ENCODE data around the gene FIGN. TPM values are rescaled to one million over a fixed set of nuclear protein-coding genes. Genes with fewer than 3 reads are reported as not detected.

The FIGN gene
- total and polyA plus RNA-seq, 2 donors (not counting 3 experiments of a cell fraction or from before 2014, with no cell fraction given): 1.8 to 8.1 TPM

DNA sequence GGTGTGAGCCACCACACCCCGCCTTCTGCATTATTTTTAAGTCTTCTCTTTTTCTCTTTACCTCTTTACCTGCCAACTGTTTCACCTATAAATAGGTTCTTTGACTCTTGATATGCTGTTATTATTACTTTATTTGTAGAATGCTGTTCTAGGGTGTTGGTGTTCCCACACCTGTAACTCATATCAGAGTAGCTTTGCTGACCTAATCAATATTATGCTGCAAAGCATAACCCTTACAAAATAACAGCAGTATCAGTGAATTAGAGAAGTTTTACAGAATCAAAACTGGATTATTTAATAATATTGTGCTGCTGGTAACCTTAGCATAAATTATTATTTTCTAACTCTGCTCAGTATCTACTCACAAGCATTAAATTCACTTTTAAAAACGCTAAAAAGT is 161.5 kb downstream of the FIGN start:
- CTCF ChIA-PET: no interaction called here

More for the DNA sequence above, 161.5 kb downstream of the FIGN start:
- POLR2A ChIA-PET: no interaction called here
- no TSS peak for BruUV-seq (replicated peaks)
- Histone ChIP-seq H3K4me3 (replicated peaks in 1 of 3; ENCODE audit: insufficient read depth in 1 of 3, low read depth in 1 of 3, low read length in 3 of 3) (no peak overlapping the region), H3K27ac (ENCODE audit: insufficient read depth, low read depth, low read length) (no peak overlapping the region), H3K79me2 (ENCODE audit: control insufficient read depth, insufficient read depth, low read length) (no peaks in the 10 kb centered on the region), H2AFZ (ENCODE audit: low read depth, low read length) (no peak overlapping the region), H3K4me2 (ENCODE audit: insufficient read depth, low read length) (no peak overlapping the region), H3K9ac (replicated peaks; ENCODE audit: extremely low read depth, insufficient read depth, low read length) (no peak overlapping the region), H3K27me3 (ENCODE audit: control insufficient read depth in 2 of 2, insufficient read depth in 2 of 2, low read length in 2 of 2) (no peaks in the 10 kb centered on the region), H3K9me3 (replicated peaks; ENCODE audit: control insufficient read depth, insufficient read depth, low read length) (no peaks in the 10 kb centered on the region), H3K4me1 (ENCODE audit: control insufficient read depth, extremely low read depth, insufficient read depth, low read length) (no peaks in the 10 kb centered on the region), H3K9me1 (replicated peaks; ENCODE audit: control insufficient read depth, extremely low read depth, insufficient read depth, low read length) (no peaks in the 10 kb centered on the region), H4K20me1 (replicated peaks; ENCODE audit: control insufficient read depth, extremely low read depth, insufficient read depth, low read length) (no peaks in the 10 kb centered on the region), H3K36me3 (ENCODE audit: control insufficient read depth in 2 of 2, extremely low read depth in 1 of 2, insufficient read depth in 2 of 2, low read length in 2 of 2) (no peaks in the 10 kb centered on the region)
- intact Hi-C loops (cut with micrococcal nuclease) (no loop called here), dilution Hi-C loops (cut with MboI; ENCODE audit: extremely low pct_ligation_motif_present, low sequenced_read_pairs) (no loop called here)
- DNase-seq (ENCODE audit: low read depth, low spot score) (no peak), FAIRE-seq (no peak)
- TF ChIP-seq EZH2 (IDR thresholded peaks at IDR 0.05; ENCODE audit: borderline replicate concordance, low read depth, low read length, severe bottlenecking) (no peak), GATA2 (IDR thresholded peaks at IDR 0.05; ENCODE audit: insufficient read depth, insufficient read length, low read depth, low read length) (no peak), JUN (IDR thresholded peaks at IDR 0.05; ENCODE audit: borderline replicate concordance, insufficient read depth, insufficient read length, low read depth) (no peak), FOS (IDR thresholded peaks at IDR 0.05; ENCODE audit: borderline replicate concordance, insufficient read depth, low read length) (no peak), MYC (IDR thresholded peaks at IDR 0.05; ENCODE audit: low read depth, low read length) (no peak), POLR2A (IDR thresholded peaks at IDR 0.05; ENCODE audit: low read depth, low read length) (no peak), POLR2AphosphoS5 (IDR thresholded peaks at IDR 0.05; ENCODE audit: insufficient read depth, low read depth, low read length) (no peak)
- TF ChIP-seq, protein P1, sequence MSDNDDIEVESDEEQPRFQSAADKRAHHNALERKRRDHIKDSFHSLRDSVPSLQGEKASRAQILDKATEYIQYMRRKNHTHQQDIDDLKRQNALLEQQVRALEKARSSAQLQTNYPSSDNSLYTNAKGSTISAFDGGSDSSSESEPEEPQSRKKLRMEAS (IDR thresholded peaks at IDR 0.05; ENCODE audit: insufficient read depth, insufficient read length): no peak
- TF ChIP-seq, protein P2, sequence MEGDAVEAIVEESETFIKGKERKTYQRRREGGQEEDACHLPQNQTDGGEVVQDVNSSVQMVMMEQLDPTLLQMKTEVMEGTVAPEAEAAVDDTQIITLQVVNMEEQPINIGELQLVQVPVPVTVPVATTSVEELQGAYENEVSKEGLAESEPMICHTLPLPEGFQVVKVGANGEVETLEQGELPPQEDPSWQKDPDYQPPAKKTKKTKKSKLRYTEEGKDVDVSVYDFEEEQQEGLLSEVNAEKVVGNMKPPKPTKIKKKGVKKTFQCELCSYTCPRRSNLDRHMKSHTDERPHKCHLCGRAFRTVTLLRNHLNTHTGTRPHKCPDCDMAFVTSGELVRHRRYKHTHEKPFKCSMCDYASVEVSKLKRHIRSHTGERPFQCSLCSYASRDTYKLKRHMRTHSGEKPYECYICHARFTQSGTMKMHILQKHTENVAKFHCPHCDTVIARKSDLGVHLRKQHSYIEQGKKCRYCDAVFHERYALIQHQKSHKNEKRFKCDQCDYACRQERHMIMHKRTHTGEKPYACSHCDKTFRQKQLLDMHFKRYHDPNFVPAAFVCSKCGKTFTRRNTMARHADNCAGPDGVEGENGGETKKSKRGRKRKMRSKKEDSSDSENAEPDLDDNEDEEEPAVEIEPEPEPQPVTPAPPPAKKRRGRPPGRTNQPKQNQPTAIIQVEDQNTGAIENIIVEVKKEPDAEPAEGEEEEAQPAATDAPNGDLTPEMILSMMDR (IDR thresholded peaks at IDR 0.05; ENCODE audit: extremely low read depth in 1 of 2, insufficient read depth in 1 of 2, low read depth in 1 of 2, low read length in 2 of 2): no peak
